CD4-positive, alpha-beta T cell treated with Interleukin-2 at 100 ng/mL for 4 hours (primary cell): ENCODE measurements around the gene RAD23B.
"Not testable (repeated sequence)": the region's sequence is repeated elsewhere in the genome, so short reads cannot be mapped to it uniquely, and the experiment has no call there.

Source experiments
- DNase-seq: peaks from one replicate; pipeline ENCODE4 v3.0.0-alpha.2; 2020; ENCODE audit warnings: low spot score

The RAD23B gene

GRCh38 chr9:107282759-107283622 lies at the start of gene RAD23B:
Gene RAD23B, plus strand, starts transcription at chr9:107283279. Its CDS starts 351 bp downstream, at chr9:107283630.
- peak; percentile 97 for DNase-seq

- no peak for DNase-seq
These were observed 47.2 kb upstream of the RAD23B start for GRCh38 chr9:107235765-107236442.

GRCh38 chr9:107237873-107238272 lies 45.2 kb upstream of the RAD23B start:
- DNase-seq = no peak

GRCh38 chr9:107239474-107239873 lies 43.6 kb upstream of the RAD23B start:
- DNase-seq = peak; percentile 30

- no peak for DNase-seq
These were observed 42.8 kb upstream of the RAD23B start for GRCh38 chr9:107240260-107240659.

GRCh38 chr9:107242073-107243030 lies 40.7 kb upstream of the RAD23B start:
- no peak for DNase-seq

GRCh38 chr9:107243742-107244141 lies 39.3 kb upstream of the RAD23B start:
- DNase-seq = peak; percentile 43

GRCh38 chr9:107246259-107247254 lies 36.5 kb upstream of the RAD23B start:
- DNase-seq = no peak

GRCh38 chr9:107248714-107249113 lies 34.4 kb upstream of the RAD23B start:
- DNase-seq = no peak

- no peak for DNase-seq
These were observed 33.9 kb upstream of the RAD23B start for GRCh38 chr9:107249131-107249533.

GRCh38 chr9:107249665-107250285 lies 33.3 kb upstream of the RAD23B start:
- no peak for DNase-seq

GRCh38 chr9:107251756-107252322 lies 31.2 kb upstream of the RAD23B start:
- no peak for DNase-seq

- no peak for DNase-seq
These were observed 24.2 kb upstream of the RAD23B start for GRCh38 chr9:107258919-107259318.

- not testable (repeated sequence) for DNase-seq
These were observed 23.2 kb upstream of the RAD23B start for GRCh38 chr9:107259751-107260313.

GRCh38 chr9:107260437-107261081 lies 22.5 kb upstream of the RAD23B start:
- no peak for DNase-seq

- DNase-seq = no peak
These were observed 22.0 kb upstream of the RAD23B start for GRCh38 chr9:107261106-107261505.

GRCh38 chr9:107263289-107263688 lies 19.8 kb upstream of the RAD23B start:
- no peak for DNase-seq

GRCh38 chr9:107266624-107267368 lies 16.3 kb upstream of the RAD23B start:
- DNase-seq = no peak
